Measurements from ENCODE around the gene FFAR1. TPM values are rescaled to one million over a fixed set of nuclear protein-coding genes. Genes with fewer than 3 reads are reported as not detected.

FFAR1 gene
- total RNA-seq, 2 donors from 2014 or later, result not detected

GRCh38 chr19:35301961-35302360 lies 45.7 kb upstream of the FFAR1 start:
- no peak for TF ChIP-seq CTCF (IDR thresholded peaks at IDR 0.05)

GRCh38 chr19:35302446-35302845 lies 45.3 kb upstream of the FFAR1 start:
- TF ChIP-seq CTCF (IDR thresholded peaks at IDR 0.05), result no peak
- no peaks in the 10 kb centered on the region for H3K36me3 ChIP-seq
- DNase-seq (ENCODE audit: low spot score) (no peak), ATAC-seq (ENCODE audit: insufficient number of reproducible peaks, low FRiP score, low read depth) (no peak)
- no peak overlapping the region for H3K27ac ChIP-seq
- no peaks in the 10 kb centered on the region for H3K9me3 ChIP-seq
- no peaks in the 10 kb centered on the region for H3K27me3 ChIP-seq (replicated peaks; ENCODE audit: insufficient read depth)
- H3K4me1 ChIP-seq (ENCODE audit: control insufficient read depth in 1 of 2, low read depth in 2 of 2), result no peaks in the 10 kb centered on the region
- H3K4me3 ChIP-seq, result no peak overlapping the region

More at GRCh38 chr19:35301961-35302360, 45.7 kb upstream of the FFAR1 start:
- Histone ChIP-seq H3K36me3 (no peaks in the 10 kb centered on the region), H3K27me3 (replicated peaks; ENCODE audit: insufficient read depth) (no peaks in the 10 kb centered on the region), H3K27ac (no peak overlapping the region), H3K4me1 (ENCODE audit: control insufficient read depth in 1 of 2, low read depth in 2 of 2) (no peaks in the 10 kb centered on the region), H3K9me3 (no peaks in the 10 kb centered on the region), H3K4me3 (no peak overlapping the region)
- DNase-seq (ENCODE audit: low spot score) (no peak), ATAC-seq (ENCODE audit: insufficient number of reproducible peaks, low FRiP score, low read depth) (no peak)

DNA sequence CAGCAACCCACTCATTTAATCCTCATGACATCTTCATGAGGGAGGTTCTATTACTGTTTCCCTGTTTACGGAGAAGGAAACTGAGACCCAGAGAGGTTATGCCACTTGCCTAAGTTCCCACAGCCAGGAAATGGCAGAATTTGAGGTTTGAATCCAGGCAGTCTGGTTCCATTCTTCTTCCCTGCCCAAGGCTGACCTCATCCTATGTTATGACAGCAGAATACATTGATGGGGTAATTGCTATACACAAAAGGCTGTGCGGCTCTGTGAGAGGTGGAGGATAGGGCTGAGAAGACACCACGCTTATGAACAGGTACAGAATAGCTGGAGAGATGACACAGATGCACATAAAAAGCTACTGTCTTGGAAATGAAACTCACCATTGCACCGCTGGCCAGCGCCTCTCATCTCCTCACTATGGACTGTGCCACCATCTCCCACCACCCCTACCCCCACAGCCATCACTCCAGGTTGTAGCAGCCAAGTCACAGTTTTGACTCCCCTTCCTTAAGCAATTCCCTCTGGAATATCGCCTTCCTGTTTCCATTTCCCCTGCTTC lies 44.3 kb upstream of the FFAR1 start:
- H3K27ac ChIP-seq, result no peak overlapping the region
- H3K4me3 ChIP-seq, result no peak overlapping the region
- no peaks in the 10 kb centered on the region for H3K36me3 ChIP-seq
- H3K27me3 ChIP-seq (replicated peaks; ENCODE audit: insufficient read depth), result no peaks in the 10 kb centered on the region
- ATAC-seq (ENCODE audit: insufficient number of reproducible peaks, low FRiP score, low read depth), result no peak
- no peak for TF ChIP-seq CTCF (IDR thresholded peaks at IDR 0.05)
- H3K9me3 ChIP-seq, result no peaks in the 10 kb centered on the region
- DNase-seq (ENCODE audit: low spot score), result no peak
- H3K4me1 ChIP-seq (ENCODE audit: control insufficient read depth in 1 of 2, low read depth in 2 of 2), result no peaks in the 10 kb centered on the region

GRCh38 chr19:35304036-35304435 lies 43.7 kb upstream of the FFAR1 start:
- Histone ChIP-seq H3K4me3 (no peak overlapping the region), H3K27ac (no peak overlapping the region), H3K4me1 (ENCODE audit: control insufficient read depth in 1 of 2, low read depth in 2 of 2) (no peaks in the 10 kb centered on the region), H3K36me3 (no peaks in the 10 kb centered on the region), H3K27me3 (replicated peaks; ENCODE audit: insufficient read depth) (no peaks in the 10 kb centered on the region), H3K9me3 (no peaks in the 10 kb centered on the region)
- no peak for ATAC-seq (ENCODE audit: insufficient number of reproducible peaks, low FRiP score, low read depth)
- no peak for DNase-seq (ENCODE audit: low spot score)
- no peak for TF ChIP-seq CTCF (IDR thresholded peaks at IDR 0.05)

GRCh38 chr19:35305181-35305580 lies 42.5 kb upstream of the FFAR1 start:
- ATAC-seq (ENCODE audit: insufficient number of reproducible peaks, low FRiP score, low read depth) (no peak), DNase-seq (ENCODE audit: low spot score) (no peak)
- no peak overlapping the region for H3K27ac ChIP-seq
- no peaks in the 10 kb centered on the region for H3K27me3 ChIP-seq (replicated peaks; ENCODE audit: insufficient read depth)
- no peaks in the 10 kb centered on the region for H3K4me1 ChIP-seq (ENCODE audit: control insufficient read depth in 1 of 2, low read depth in 2 of 2)
- H3K36me3 ChIP-seq, result no peaks in the 10 kb centered on the region
- no peaks in the 10 kb centered on the region for H3K9me3 ChIP-seq
- no peak for TF ChIP-seq CTCF (IDR thresholded peaks at IDR 0.05)
- no peak overlapping the region for H3K4me3 ChIP-seq

Data from thoracic aorta (tissue), 2 donors.